Lung (tissue), 12 donors: Measurements from ENCODE around the gene ARHGEF28. TPM values are rescaled to one million over a fixed set of nuclear protein-coding genes. Genes with fewer than 3 reads are reported as not detected.

ENCODE experiments used
- ATAC-seq: fragments of 200-7000 bp; cut with Tn5 transposase; one replicate; pipeline ENCODE4 v1.9.1; 2020; ENCODE audit warnings: moderate number of reproducible peaks; ENCODE audit not compliant: insufficient read depth, low FRiP score
- DNase-seq, 3 donors: peaks; one replicate each; pipeline ENCODE4 v3.0.0-alpha.2; 2013 to 2017
- H3K27ac ChIP-seq, 2 donors: one replicate each; pipeline ENCODE4 v1.5.1; 2013; ENCODE audit warnings: mild to moderate bottlenecking in 2 of 2, moderate library complexity in 2 of 2, control low read depth in 1 of 2, inconsistent platforms in 1 of 2, low read depth in 1 of 2, low read length in 1 of 2
- H3K27me3 ChIP-seq, 3 donors: one replicate each; pipeline ENCODE4 v1.5.1; 2013; ENCODE audit warnings: low read length in 2 of 3; ENCODE audit not compliant: control insufficient read depth in 3 of 3, insufficient read depth in 3 of 3
- H3K36me3 ChIP-seq, 4 donors: one replicate each; pipeline ENCODE4 v1.5.1; 2013; ENCODE audit warnings: low read length in 4 of 4, mild to moderate bottlenecking in 1 of 4, moderate library complexity in 1 of 4; ENCODE audit not compliant: control insufficient read depth in 4 of 4, insufficient read depth in 4 of 4
- H3K4me1 ChIP-seq, 5 donors: one replicate each; pipeline ENCODE4 v1.5.1; 2013; ENCODE audit warnings: low read length in 5 of 5, mild to moderate bottlenecking in 2 of 5, moderate library complexity in 1 of 5; ENCODE audit not compliant: control insufficient read depth in 5 of 5, insufficient read depth in 5 of 5
- H3K4me3 ChIP-seq: one replicate; pipeline ENCODE4 v1.5.1; 2013; ENCODE audit warnings: mild to moderate bottlenecking, control low read depth, moderate library complexity
- H3K9ac ChIP-seq, 2 donors: one replicate each; pipeline ENCODE4 v1.5.1; 2013; ENCODE audit warnings: low read length in 2 of 2, control low read depth in 1 of 2; ENCODE audit not compliant: insufficient read depth in 1 of 2
- H3K9me3 ChIP-seq, 4 donors: one replicate each; pipeline ENCODE4 v1.5.1; 2013; ENCODE audit warnings: low read length in 3 of 4, mild to moderate bottlenecking in 1 of 4, moderate library complexity in 1 of 4; ENCODE audit not compliant: control insufficient read depth in 4 of 4, insufficient read depth in 3 of 4
- CTCF ChIP-seq: IDR thresholded peaks from 2 replicates; pipeline ENCODE4 v1.5.1; 2012; ENCODE audit warnings: mild to moderate bottlenecking; ENCODE audit errors: control extremely low read depth, extremely low read depth
- WGBS, 2 donors: extraction: QIAGEN DNeasy Blood & Tissue Kit; methylation state at CpG; one replicate each; pipeline ENCODE4 v1.1.7; 2013; 5-methylcytosine and 5-hydroxymethylcytosine counted together
- polyA plus RNA-seq, 2 donors: library from polyadenylated mRNA; stranded (reverse); fragments of 200-250 nt; gene quantifications; one replicate each; pipeline ENCODE4 v1.2.1, GENCODE V29; 2013
- total RNA-seq, 2 donors: library from RNA; depleted of rRNA in 1 of 2; stranded (reverse); fragments of >200 nt in 1 of 2; gene quantifications; one replicate each; pipeline ENCODE4 v1.2.1, GENCODE V29; 2014 to 2021
- donor health status: control.
- donor health status: control.
- donor health status: Bipolar disorder and iron deficiency.
- donor health status: healthy.
- donor health status: DM: yes; HTN: yes; CAD: no.

Gene ARHGEF28
- total and polyA plus RNA-seq, 4 donors = 3.0 to 13.0 (median 10.0) TPM

DNA sequence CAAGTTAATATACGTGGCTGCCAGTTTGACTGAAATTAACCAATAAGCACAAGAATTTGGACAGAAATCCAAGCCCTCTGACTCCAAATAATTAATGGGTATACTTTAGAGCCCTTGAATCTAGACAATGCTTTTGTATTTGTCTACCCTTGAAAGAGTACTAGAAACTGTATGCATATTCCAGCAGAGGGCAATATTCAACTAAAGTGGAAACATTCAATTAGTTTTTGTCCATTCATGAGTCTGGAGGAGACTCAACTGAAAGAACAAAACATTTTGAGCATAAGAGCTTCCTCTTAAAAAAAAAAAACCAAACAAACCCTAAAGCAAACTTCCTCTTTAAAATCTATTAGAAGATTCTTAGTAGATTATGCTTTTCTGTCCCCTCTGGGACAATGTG lies 157.8 kb downstream of the ARHGEF28 start:
- no peaks in the 10 kb centered on the region for H3K9me3 ChIP-seq
- 42 to 50% methylated on average over 1 of the region's 1 CpG for WGBS, 2 donors
- no peak overlapping the region for H3K9ac ChIP-seq
- TF ChIP-seq CTCF = no peak
- DNase-seq (peak in 2 of 3 donors; percentile 29 to 38), ATAC-seq (no peak)
- H3K27me3 ChIP-seq = no peaks in the 10 kb centered on the region
- H3K4me3 ChIP-seq = no peak overlapping the region
- H3K36me3 ChIP-seq = peaks cover 0 to 1% (median 0%) of the 10 kb centered on the region in 4 donors
- H3K27ac ChIP-seq = no peak overlapping the region
- H3K4me1 ChIP-seq = peaks cover 0 to 4% (median 0%) of the 10 kb centered on the region in 5 donors

DNA sequence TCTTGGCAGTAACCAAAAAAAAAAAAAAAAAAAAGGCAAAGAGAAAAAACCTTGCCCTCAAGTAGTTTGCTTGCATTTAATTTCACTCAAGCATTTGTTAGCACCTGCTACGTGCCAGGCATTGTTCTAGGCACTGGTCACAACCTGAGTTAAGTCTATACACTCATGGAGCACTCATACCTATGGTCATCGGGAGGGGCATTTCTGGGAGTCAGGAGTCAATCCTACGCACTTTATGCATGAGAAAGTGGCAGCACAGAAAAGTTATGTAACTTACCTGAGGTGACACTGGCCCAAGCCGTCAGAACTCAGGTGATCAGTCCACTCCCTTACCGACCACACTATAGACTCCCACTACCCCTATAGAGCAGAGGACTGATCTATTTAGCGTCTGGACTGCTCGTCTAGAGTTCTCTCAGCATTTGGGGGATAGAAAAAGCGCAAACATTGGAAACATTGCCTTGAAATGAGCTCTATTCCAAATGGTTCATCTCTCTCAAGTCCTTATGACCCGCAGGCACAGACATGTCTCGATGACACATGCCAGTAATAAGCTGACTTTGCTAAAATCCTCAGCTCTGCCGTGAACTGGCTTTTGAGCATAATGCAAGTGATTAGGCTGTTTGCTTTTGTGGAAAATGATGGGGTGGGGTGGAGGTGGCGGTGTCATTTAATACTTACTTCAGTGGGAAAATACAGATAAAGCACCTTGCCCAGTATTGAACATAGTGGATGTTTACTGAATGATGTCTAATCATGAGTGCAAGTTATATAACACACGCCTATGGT lies 160.2 kb downstream of the ARHGEF28 start:
- no peaks in the 10 kb centered on the region for H3K27me3 ChIP-seq
- ATAC-seq = no peak
- TF ChIP-seq CTCF = no peak

DNA sequence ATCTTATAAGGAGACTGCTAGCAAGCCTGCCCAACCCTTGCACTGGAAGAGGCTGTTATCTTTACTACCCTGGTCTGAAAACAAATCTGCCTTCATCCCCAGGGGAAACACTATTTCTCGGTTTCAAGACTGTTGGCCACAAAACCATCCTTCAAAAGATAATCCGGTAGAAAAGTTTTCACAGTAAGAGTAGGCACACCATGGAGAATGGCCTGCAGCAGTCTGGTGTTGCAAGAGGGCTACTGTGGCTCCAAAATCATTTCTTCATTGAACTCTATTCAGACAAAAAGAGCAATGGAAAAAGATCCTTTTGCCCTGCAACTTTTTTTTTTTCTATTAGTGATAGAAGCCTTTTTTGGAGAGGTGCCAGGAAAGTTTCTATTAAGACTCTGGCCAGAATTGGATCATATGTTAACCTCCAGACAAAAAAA lies 163.9 kb downstream of the ARHGEF28 start:
- no peak for TF ChIP-seq CTCF
- H3K4me1 ChIP-seq = peaks cover 0 to 5% (median 0%) of the 10 kb centered on the region in 5 donors
- no peaks in the 10 kb centered on the region for H3K36me3 ChIP-seq
- no peak overlapping the region for H3K9ac ChIP-seq
- ATAC-seq (no peak), DNase-seq (peak in 2 of 3 donors; percentile 82)
- H3K9me3 ChIP-seq = no peaks in the 10 kb centered on the region
- H3K27me3 ChIP-seq = no peaks in the 10 kb centered on the region
- H3K4me3 ChIP-seq = no peak overlapping the region
- no peak overlapping the region for H3K27ac ChIP-seq
- WGBS, 2 donors = 83 to 90% methylated on average over 2 of the region's 2 CpGs

More for the DNA sequence above, 160.2 kb downstream of the ARHGEF28 start:
- 85 to 93% methylated on average over 13 of the region's 13 CpGs for WGBS, 2 donors
- Histone ChIP-seq H3K4me1 (peaks cover 0 to 4% (median 0%) of the 10 kb centered on the region in 5 donors), H3K4me3 (no peak overlapping the region), H3K9me3 (no peaks in the 10 kb centered on the region), H3K36me3 (no peaks in the 10 kb centered on the region), H3K9ac (no peak overlapping the region), H3K27ac (no peak overlapping the region)
- no peak for DNase-seq
